Stimulated activated CD8-positive, alpha-beta memory T cell treated with anti-CD3 and anti-CD28 coated beads, Interleukin-12 subunit alpha, Interleukin-12 subunit beta, amount 100 ng/mL, for 1 hour (primary cell): ENCODE results near the gene PRMT7.

ENCODE experiments used
- DNase-seq: peaks from one replicate; pipeline ENCODE4 v3.0.0-alpha.2; 2020; ENCODE audit warnings: low read depth

PRMT7 gene

DNA sequence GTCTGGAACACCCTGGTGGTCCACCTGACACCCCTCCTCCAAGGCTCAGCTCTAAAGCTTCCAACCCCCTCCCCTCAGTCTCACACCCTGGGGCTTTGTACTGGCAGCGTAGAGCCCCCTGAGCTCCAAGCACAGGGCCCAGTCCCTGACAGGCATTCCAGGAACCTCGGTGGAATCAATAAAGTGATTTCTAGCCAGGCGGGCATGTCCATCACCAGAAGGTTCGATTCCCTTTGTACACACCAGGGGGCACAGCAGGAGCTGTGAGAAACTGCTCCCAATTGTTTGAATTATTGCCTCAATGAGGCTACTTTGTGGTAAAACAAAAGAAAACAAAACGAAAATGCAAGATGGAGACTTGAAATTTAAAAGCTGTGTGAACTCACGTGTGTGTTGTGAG lies 85.7 kb downstream of the PRMT7 start:
- DNase-seq, result peak; percentile 38

- no peak for DNase-seq
Measured at GRCh38 chr16:68397710-68398201, 86.9 kb downstream of the PRMT7 start.

DNA sequence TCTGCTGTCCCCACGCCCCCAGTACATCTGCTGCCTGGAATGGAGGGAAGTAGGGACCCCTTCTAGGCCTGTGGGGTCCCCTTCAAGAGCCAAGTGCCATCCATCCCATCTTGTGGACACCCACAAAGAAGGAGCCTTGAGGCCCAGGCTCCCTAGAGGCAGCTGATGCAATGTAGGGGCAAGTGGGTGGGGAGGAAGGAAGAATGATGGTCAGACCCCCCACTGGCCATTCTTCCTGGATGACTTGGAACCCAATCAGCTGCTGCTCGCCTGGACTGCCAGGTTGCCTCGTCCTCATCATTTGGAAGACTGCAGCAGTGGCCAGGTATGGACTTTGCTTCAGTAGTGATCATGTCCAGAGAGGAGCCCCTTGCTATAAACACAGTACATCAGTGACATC lies 88.6 kb downstream of the PRMT7 start:
- DNase-seq, result no peak

DNA sequence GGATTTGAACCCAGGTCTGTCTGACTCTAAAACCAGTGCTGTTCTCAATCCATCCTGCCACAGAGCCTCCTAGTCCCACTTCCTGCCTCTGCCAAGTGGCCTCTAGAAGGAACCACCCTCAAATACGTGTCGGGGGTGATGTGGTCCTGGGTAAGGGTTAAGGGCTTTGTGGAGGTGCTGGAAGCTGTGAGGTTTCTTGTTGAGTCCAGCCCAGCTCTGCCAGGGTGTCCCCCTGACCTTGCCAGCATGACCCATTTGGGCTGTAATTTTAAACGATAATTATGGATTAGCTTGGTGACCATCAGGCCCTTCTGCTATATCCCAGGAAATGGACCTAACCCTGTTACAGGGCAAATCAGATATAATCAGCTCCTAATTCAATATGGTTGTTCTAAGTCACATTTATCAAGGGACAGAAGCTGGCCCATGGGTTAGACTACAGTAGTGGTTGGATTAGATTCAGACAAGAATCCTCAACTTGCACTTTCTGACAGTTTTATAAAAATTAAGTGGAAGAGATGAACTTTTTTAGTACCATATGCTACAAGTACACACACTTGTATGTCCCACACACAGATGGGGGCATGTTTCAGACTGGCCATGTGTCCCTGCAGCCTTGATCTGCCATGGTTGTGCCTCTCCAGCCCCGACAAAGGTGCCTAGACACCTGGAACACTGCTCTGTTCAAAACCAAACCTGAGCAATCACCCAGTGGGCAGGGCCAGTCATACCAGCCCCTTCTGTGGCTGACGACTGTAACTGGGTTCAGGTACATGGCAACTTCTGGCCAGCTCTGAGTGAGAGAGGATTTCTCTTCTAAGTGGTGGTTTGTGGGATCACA lies 89.5 kb downstream of the PRMT7 start:
- DNase-seq, result no peak

DNA sequence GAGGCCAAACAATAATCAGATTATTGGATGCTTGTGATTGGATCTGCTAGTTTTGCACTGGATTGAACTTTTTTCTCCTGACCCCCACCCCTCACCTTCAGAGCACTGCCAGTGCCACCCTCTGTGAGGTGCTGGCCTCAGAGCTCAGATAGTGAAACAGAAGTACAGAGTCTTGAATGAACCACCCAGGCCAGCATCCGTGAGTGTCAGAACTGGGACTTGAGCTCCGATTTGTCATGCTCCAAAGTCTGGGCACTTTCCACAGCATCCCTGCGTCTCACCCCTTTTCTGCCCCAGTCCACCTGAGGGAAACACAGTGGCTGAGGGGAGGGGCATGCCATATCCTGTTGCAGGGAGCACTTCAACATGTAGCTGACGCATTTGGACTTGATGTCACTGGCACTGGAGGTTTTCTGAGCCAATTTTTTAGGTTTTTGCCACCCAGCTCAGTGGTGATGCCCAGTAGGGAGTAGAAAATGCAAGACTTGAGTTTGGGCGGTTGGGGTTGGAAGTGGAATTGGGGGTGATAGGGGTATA lies 90.2 kb downstream of the PRMT7 start:
- no peak for DNase-seq

- no peak for DNase-seq
Measured at GRCh38 chr16:68401871-68402747, 91.3 kb downstream of the PRMT7 start.

DNA sequence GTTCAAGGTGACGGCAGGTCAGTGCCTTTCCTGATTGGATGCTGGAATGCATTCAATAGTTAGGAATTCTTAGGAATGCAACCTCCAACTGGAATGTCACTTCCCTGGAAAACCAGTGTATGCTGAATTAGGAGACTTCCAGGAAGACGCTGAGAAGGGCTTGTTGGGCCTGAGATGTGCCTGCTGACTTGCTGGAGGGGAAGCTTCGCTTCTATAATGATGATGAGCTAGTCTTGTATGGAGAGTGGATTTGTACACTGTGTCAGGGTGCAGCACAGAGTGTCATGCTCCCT lies 91.9 kb downstream of the PRMT7 start:
- no peak for DNase-seq

- no peak for DNase-seq
Measured at GRCh38 chr16:68403177-68403576, 92.4 kb downstream of the PRMT7 start.

GRCh38 chr16:68403704-68404103 lies 92.9 kb downstream of the PRMT7 start:
- no peak for DNase-seq

DNA sequence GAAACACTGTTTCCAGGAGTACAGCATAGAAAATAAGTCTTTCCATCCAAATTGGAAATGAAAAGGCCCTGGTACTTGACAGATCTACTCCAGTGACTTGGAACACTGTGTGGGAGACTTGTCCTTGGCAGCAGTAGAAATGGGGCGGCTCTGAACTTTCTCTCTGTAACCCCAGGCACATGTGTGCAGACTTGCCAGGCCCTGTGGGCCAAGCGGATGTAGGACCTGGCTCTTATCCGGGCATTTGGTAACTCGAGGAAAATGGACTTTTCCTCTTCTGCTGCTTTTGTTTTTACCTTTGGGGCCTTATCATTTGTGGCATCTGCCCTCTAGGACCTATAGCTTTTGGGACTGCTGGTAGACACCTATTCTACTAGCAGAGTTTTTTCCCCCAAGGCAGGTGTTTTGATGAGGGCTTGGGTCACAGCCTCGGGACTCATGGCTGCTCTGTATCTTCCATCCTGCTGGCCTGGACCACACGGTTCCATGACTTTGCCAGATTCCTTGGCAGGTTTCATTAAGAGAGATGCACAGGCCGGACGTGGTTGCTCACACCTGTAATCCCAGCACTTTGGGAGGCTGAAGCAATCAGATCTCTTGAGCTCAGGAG lies 94.0 kb downstream of the PRMT7 start:
- DNase-seq, result no peak

DNA sequence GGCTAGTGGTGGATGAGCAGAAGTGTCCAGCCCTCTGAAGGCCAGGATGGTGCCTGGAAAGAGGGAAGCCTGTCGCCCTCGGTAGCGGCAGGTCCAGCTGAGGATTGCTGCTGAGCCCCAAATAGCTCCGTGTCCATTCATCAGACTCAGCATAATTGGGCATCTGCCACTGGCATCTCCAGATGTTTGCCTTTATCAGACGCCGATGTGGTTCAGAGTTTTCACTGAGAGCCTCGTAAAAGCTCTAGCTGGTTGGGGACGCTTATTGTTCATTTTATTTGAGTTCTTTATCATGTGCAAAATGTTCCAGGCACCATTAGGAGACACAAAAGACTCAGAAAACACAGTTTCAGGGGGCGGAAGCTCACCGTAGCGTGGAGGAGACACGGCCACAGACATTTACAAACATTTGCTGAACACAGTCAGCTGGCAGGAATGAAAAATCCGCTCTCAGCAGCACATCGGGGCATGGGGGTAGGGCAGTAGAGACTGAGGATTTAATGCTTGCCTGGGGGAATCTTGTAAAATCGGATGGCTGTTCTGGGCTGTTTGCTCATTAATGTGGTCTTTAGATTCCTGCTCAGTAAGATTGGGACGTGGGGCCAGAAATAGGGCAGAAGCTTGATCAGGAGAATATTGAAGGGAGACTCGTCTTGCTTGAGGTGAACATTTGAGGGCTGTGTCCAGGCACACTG lies 95.8 kb downstream of the PRMT7 start:
- no peak for DNase-seq
